22Rv1 (cell line): ENCODE results near the gene EGF.

ENCODE experiments used
- CTCF ChIP-seq: fragments of 450-650 bp; IDR thresholded peaks from 2 replicates; pipeline ENCODE4 v1.5.1; 2017; ENCODE audit warnings: mild to moderate bottlenecking
- ZFX ChIP-seq: fragments of 450-650 bp; IDR thresholded peaks from 2 replicates; pipeline ENCODE4 v1.6.1; 2017; ENCODE audit warnings: antibody characterized with exemption, borderline replicate concordance

GRCh38 chr4:109969087-109969486 is 56.4 kb downstream of the EGF start:
- TF ChIP-seq CTCF: no peak
- no peak for TF ChIP-seq ZFX
